Stomach smooth muscle (tissue), 2 donors: ENCODE data around the gene BICC1.

Experiments used
- H3K27ac ChIP-seq: one replicate; pipeline ENCODE4 v1.7.0; 2013; ENCODE audit warnings: mild to moderate bottlenecking, low read length, inconsistent platforms
- H3K27me3 ChIP-seq, 2 donors: one replicate each; pipeline ENCODE4 v1.7.0; 2013; ENCODE audit warnings: low read length in 2 of 2; ENCODE audit not compliant: insufficient read depth in 2 of 2, control insufficient read depth in 1 of 2
- H3K36me3 ChIP-seq, 2 donors: one replicate each; pipeline ENCODE4 v1.7.0; 2013; ENCODE audit warnings: low read length in 2 of 2; ENCODE audit not compliant: control insufficient read depth in 2 of 2, insufficient read depth in 2 of 2
- H3K4me1 ChIP-seq: one replicate; pipeline ENCODE4 v1.7.0; 2013; ENCODE audit warnings: low read length; ENCODE audit not compliant: control insufficient read depth, insufficient read depth
- H3K4me3 ChIP-seq, 2 donors: one replicate each; pipeline ENCODE4 v1.7.0; 2013; ENCODE audit warnings: low read length in 2 of 2
- H3K9ac ChIP-seq, 2 donors: one replicate each; pipeline ENCODE4 v1.7.0; 2013; ENCODE audit warnings: low read length in 2 of 2, mild to moderate bottlenecking in 1 of 2
- H3K9me3 ChIP-seq, 2 donors: one replicate each; pipeline ENCODE4 v1.7.0; 2013; ENCODE audit warnings: low read length in 2 of 2; ENCODE audit not compliant: control insufficient read depth in 2 of 2
- donor health status: healthy.
- donor health status: Pancreatic carcinoma.

BICC1 gene

DNA sequence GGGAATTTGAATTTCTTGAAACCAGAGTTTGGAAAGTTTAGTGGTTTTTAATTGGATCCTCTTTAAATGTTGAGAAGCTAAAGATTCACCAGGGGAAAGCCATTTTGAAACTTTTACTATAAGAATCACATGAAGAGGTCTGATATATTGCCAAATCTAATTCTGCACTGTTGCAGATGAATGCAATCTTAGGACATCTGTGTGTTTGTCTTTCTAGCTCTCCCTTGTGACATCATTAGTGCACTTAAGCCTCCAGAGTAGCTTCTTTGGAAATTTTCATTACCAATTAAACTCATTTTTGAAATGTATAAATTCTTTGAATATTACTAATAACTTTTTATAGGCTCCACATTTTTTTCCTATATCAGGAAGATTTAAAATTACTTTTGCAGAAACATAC is 160.2 kb downstream of the BICC1 start:
- Histone ChIP-seq H3K9ac (no peak overlapping the region), H3K27ac (no peak overlapping the region), H3K4me1 (no peaks in the 10 kb centered on the region), H3K36me3 (no peaks in the 10 kb centered on the region), H3K27me3 (no peaks in the 10 kb centered on the region), H3K9me3 (peaks cover 0 to 2% of the 10 kb centered on the region in 2 donors), H3K4me3 (no peak overlapping the region)

DNA sequence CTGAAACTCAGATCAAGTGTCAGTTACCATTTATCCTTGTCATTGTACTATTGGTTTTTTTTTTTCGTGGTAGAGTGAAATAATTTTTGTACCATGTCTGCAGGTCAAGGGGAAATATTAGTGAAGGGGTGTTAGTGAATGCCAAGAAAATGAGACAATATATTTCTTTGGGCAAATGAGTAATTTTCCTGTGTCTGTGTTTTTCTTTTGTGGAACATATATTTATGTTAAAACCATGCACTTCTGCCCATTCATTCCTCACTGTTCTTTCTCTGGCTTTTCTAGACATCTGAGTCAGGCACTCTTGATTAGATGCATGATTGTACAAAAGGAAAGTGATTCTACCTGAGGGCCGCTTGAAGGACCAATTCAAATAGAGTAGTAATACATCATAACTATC is 161.6 kb downstream of the BICC1 start:
- H3K4me1 ChIP-seq, result no peaks in the 10 kb centered on the region
- no peaks in the 10 kb centered on the region for H3K36me3 ChIP-seq
- H3K27me3 ChIP-seq, result no peaks in the 10 kb centered on the region
- no peak overlapping the region for H3K9ac ChIP-seq
- peaks cover 0 to 5% of the 10 kb centered on the region in 2 donors for H3K9me3 ChIP-seq
- no peak overlapping the region for H3K4me3 ChIP-seq
- no peak overlapping the region for H3K27ac ChIP-seq

DNA sequence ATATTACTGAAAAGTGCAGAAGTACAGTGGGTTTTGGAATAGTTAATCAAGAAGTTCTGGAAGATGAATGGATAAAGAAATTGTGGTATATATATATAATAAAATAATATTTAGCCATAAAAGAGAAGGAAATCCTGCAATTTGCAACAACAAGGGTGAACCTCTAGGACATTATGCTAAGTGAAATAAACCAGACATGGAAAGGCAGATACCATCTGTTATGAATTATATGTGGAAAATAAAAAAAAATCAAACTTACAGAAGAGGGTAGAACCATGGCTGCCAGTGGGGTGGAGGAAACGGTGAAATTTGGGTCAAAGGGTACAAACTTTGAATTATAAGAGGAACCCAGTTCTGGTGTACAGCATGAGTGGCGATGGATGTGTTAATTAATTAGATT is 162.6 kb downstream of the BICC1 start:
- Histone ChIP-seq H3K4me3 (no peak overlapping the region), H3K27ac (no peak overlapping the region), H3K9me3 (peaks cover 0 to 5% of the 10 kb centered on the region in 2 donors), H3K27me3 (no peaks in the 10 kb centered on the region), H3K36me3 (no peaks in the 10 kb centered on the region), H3K9ac (no peak overlapping the region), H3K4me1 (no peaks in the 10 kb centered on the region)

GRCh38 chr10:58691528-58691927 is 178.9 kb downstream of the BICC1 start:
- Histone ChIP-seq H3K9ac (no peak overlapping the region), H3K27me3 (no peaks in the 10 kb centered on the region), H3K4me1 (no peaks in the 10 kb centered on the region), H3K36me3 (no peaks in the 10 kb centered on the region), H3K4me3 (no peak overlapping the region), H3K9me3 (peaks cover 0 to 4% of the 10 kb centered on the region in 2 donors), H3K27ac (no peak overlapping the region)

DNA sequence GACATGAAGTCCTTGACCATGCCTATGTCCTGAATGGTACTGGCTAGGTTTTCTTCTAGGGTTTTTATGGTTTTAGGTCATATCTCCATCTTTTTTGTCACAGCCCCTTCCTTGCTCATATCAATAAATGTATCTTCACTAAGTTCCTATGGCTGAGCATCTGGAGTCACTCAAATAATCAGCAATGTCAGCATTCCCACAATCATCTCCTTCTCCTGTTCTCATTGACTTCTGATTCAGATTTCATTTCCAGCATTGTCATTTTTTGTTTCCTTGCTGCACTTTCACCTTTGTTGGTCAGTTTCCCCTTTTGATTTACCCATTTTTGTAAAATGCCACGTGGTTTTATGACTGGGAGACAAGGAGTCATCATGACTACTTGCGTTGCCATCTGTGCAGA is 181.2 kb downstream of the BICC1 start:
- no peaks in the 10 kb centered on the region for H3K36me3 ChIP-seq
- no peak overlapping the region for H3K9ac ChIP-seq
- H3K4me3 ChIP-seq, result no peak overlapping the region
- no peak overlapping the region for H3K27ac ChIP-seq
- H3K9me3 ChIP-seq, result peaks cover 0 to 9% of the 10 kb centered on the region in 2 donors
- no peaks in the 10 kb centered on the region for H3K4me1 ChIP-seq
- no peaks in the 10 kb centered on the region for H3K27me3 ChIP-seq

GRCh38 chr10:58695022-58695421 is 182.3 kb downstream of the BICC1 start:
- Histone ChIP-seq H3K4me3 (no peak overlapping the region), H3K27ac (no peak overlapping the region), H3K9me3 (peaks cover 0 to 9% of the 10 kb centered on the region in 2 donors), H3K9ac (no peak overlapping the region), H3K27me3 (no peaks in the 10 kb centered on the region), H3K4me1 (no peaks in the 10 kb centered on the region), H3K36me3 (no peaks in the 10 kb centered on the region)

- no peaks in the 10 kb centered on the region for H3K4me1 ChIP-seq
- no peak overlapping the region for H3K27ac ChIP-seq
- H3K27me3 ChIP-seq, result no peaks in the 10 kb centered on the region
- no peak overlapping the region for H3K9ac ChIP-seq
- no peak overlapping the region for H3K4me3 ChIP-seq
- H3K9me3 ChIP-seq, result peaks cover 0 to 9% of the 10 kb centered on the region in 2 donors
- no peaks in the 10 kb centered on the region for H3K36me3 ChIP-seq
Measured at GRCh38 chr10:58696736-58697135, 184.1 kb downstream of the BICC1 start.

- Histone ChIP-seq H3K27ac (no peak overlapping the region), H3K4me1 (no peaks in the 10 kb centered on the region), H3K4me3 (no peak overlapping the region), H3K27me3 (no peaks in the 10 kb centered on the region), H3K9me3 (peaks cover 0 to 9% of the 10 kb centered on the region in 2 donors), H3K9ac (no peak overlapping the region), H3K36me3 (no peaks in the 10 kb centered on the region)
Measured at GRCh38 chr10:58697691-58698090, 185.0 kb downstream of the BICC1 start.

DNA sequence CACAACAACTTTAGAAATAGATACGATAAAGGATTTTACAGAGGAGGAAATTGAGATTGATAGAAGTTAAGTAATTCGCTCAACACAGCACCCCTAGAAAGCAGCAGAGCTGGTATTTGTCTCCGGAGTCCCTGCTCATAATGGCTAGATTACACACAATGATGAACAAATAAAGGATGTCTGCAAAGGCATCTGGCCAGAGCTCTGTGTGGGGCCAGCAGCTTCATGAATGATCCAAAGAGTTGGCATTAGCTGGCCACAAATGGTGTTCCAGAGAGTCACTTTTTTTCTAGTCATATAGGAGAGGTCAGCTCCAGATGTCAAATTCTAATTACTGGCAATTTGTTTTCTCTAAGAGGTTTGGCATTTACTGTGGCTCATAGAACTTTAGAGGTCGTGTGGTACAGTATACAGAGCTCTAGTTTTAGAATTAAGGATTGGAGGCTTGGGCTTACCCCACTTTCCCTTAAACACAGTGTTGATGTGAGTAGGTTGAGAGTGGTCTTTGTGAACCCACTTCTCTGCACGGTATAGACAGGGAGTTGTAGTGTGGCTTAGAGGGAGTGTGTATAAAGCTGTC is 186.2 kb downstream of the BICC1 start:
- H3K36me3 ChIP-seq, result no peaks in the 10 kb centered on the region
- H3K27ac ChIP-seq, result no peak overlapping the region
- H3K9me3 ChIP-seq, result peaks cover 0 to 9% of the 10 kb centered on the region in 2 donors
- no peak overlapping the region for H3K4me3 ChIP-seq
- no peaks in the 10 kb centered on the region for H3K27me3 ChIP-seq
- H3K9ac ChIP-seq, result no peak overlapping the region
- no peaks in the 10 kb centered on the region for H3K4me1 ChIP-seq

- Histone ChIP-seq H3K4me1 (no peaks in the 10 kb centered on the region), H3K27ac (no peak overlapping the region)
Measured at GRCh38 chr10:58700591-58700990, 187.9 kb downstream of the BICC1 start.

GRCh38 chr10:58701405-58702135 is 188.9 kb downstream of the BICC1 start:
- Histone ChIP-seq H3K27ac (no peak overlapping the region), H3K4me1 (no peaks in the 10 kb centered on the region), H3K9me3 (peaks cover 0 to 9% of the 10 kb centered on the region in 2 donors), H3K27me3 (no peaks in the 10 kb centered on the region), H3K4me3 (no peak overlapping the region), H3K36me3 (no peaks in the 10 kb centered on the region), H3K9ac (no peak overlapping the region)

More at GRCh38 chr10:58700591-58700990, 187.9 kb downstream of the BICC1 start:
- Histone ChIP-seq H3K9me3 (peaks cover 0 to 9% of the 10 kb centered on the region in 2 donors), H3K36me3 (no peaks in the 10 kb centered on the region), H3K4me3 (no peak overlapping the region), H3K9ac (no peak overlapping the region), H3K27me3 (no peaks in the 10 kb centered on the region)
